T-helper 2 cell treated with Interferon-gamma antibody and Interleukin-4, amounts not matched to agents 5 μg/mL and 100 μg/mL, for 36 hours (primary cell): ENCODE results near the gene KLHL29.

ENCODE experiments used
- DNase-seq: peaks from one replicate; pipeline ENCODE4 v3.0.0; 2021; ENCODE audit warnings: low spot score
- H3K27ac Mint-ChIP-seq: one replicate; pipeline ENCODE4 v1.8.0; 2021; ENCODE audit warnings: mild to moderate bottlenecking, mixed read lengths
- H3K27me3 Mint-ChIP-seq: one replicate; pipeline ENCODE4 v1.8.0; 2021; ENCODE audit warnings: low read depth, mixed read lengths
- H3K36me3 Mint-ChIP-seq: one replicate; pipeline ENCODE4 v1.8.0; 2021; ENCODE audit warnings: low read depth, mixed read lengths
- H3K4me1 Mint-ChIP-seq: one replicate; pipeline ENCODE4 v1.8.0; 2021; ENCODE audit warnings: low read depth, mixed read lengths
- H3K4me3 Mint-ChIP-seq: one replicate; pipeline ENCODE4 v1.8.0; 2022; ENCODE audit warnings: mild to moderate bottlenecking, moderate library complexity, mixed read lengths
- H3K9me3 Mint-ChIP-seq: one replicate; pipeline ENCODE4 v1.8.0; 2021; ENCODE audit warnings: mixed read lengths

Gene KLHL29

DNA sequence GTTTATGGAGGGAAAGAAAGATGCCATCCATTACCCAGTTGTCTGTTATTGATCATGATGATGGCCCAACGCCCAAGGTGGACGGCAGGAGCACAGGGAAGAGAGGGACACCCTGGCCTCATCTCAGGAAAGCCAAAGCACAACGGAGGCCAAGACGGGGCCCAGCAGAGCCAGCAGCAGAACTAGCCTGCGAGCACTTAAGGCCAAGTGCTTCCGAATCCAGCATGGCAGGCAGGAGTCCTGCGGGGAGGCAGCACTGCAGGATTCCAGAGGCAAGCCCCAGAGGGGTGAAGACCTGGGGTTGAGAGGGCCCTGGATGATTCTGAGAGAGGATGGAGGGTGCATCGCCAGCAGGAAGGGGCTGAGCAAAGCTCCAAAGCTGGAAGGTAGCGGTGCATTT lies 28.3 kb upstream of the KLHL29 start:
- H3K36me3 Mint-ChIP-seq = no peaks in the 10 kb centered on the region
- H3K27ac Mint-ChIP-seq = no peak overlapping the region
- no peaks in the 10 kb centered on the region for H3K4me1 Mint-ChIP-seq
- no peak for DNase-seq
- no peaks in the 10 kb centered on the region for H3K9me3 Mint-ChIP-seq
- no peak overlapping the region for H3K4me3 Mint-ChIP-seq
- peaks cover 15% of the 10 kb centered on the region for H3K27me3 Mint-ChIP-seq

DNA sequence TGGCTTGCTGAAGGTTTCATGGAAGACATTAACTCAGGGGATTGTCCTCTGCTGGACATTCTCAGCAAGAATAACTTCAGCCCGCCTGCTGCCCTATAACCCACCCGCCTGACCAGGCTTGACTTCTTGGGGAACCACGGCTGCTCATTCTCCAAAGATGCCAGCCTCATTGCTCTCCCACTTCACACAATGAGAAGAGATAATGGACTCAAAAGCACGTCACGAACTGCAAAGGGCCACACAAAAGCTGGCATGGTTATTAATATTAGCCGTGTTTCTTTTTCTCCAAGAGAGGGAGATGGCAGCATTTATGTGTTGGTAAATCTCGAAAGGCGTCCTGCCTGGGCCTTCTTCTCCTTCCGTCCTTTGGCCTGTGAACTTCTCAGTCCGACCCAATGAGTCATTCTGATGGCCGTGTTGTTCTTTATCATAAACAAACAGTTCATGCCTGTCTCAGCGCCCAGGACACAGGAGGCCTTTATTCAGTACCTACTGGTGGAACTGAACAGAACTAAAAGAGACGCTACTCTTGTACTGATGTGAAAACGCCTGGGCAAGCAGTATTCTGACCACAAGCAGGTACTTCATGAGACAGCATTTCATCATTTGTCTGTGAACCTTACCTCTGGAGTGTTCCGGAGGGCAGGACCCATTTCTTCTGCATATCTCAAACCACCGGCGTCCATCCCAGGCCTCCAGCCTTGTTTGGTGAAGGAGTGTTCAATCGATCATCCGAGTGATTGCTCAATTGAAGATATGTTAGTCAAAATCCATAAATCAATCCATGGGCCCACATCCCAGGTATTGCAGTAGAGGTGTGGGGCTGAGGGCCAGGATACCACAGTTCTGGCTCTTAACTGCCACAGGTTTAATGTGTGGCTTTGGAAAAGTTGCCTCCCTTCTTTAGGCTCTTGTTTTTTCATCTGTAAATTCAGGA lies 25.1 kb upstream of the KLHL29 start:
- no peaks in the 10 kb centered on the region for H3K9me3 Mint-ChIP-seq
- no peak overlapping the region for H3K4me3 Mint-ChIP-seq
- H3K27ac Mint-ChIP-seq = no peak overlapping the region

DNA sequence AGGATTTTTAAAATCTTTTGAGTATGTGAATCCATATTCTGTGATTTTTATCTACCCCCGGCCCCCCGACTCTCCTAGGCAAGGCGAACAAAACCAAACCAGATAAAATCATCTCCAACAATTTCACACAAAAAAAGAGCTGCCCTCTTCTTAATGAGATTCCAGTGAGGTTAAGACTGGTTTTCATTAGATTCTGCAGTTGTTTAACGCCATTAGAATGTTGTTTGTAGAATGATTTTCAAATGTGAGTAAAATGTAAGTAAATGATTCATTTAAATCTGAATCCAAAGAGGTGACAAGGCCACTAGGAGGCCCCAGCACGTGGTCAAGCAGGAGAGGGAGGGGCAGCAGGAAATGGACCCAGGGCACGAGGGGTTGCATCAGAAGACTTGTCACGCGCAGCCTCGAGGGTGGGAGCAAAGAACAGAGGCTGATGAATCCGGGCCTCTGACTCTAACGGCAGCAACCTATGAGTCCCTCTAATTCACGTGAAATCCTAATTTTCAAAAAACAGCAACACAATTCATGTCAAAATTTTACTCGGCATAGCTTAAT lies 24.3 kb upstream of the KLHL29 start:
- H3K36me3 Mint-ChIP-seq = no peaks in the 10 kb centered on the region
- no peak for DNase-seq
- no peaks in the 10 kb centered on the region for H3K9me3 Mint-ChIP-seq
- no peaks in the 10 kb centered on the region for H3K4me1 Mint-ChIP-seq
- H3K27ac Mint-ChIP-seq = no peak overlapping the region
- no peak overlapping the region for H3K4me3 Mint-ChIP-seq
- peaks cover 26% of the 10 kb centered on the region for H3K27me3 Mint-ChIP-seq

More for the DNA sequence above, 25.1 kb upstream of the KLHL29 start:
- H3K36me3 Mint-ChIP-seq = no peaks in the 10 kb centered on the region
- peaks cover 20% of the 10 kb centered on the region for H3K27me3 Mint-ChIP-seq
- no peaks in the 10 kb centered on the region for H3K4me1 Mint-ChIP-seq
- DNase-seq = no peak

DNA sequence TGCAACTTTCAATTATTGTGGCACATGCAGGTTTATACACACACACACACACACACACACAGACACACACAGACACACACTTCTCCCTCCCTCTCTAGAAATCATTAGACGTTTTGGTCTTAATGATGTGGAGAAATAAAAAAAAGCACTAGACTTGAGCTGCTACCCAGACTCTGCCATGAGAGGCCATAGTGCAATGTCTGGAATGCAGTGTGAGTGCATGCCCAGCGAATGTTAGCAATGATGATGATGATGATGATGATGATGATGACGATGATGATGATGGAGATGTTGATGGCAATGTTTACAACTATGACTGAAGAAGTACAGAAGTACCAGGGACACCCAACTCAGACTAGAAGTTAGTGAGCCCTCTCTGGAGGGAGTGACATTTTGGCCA lies 23.8 kb upstream of the KLHL29 start:
- DNase-seq = no peak
- Mint-ChIP-seq H3K4me1 (no peaks in the 10 kb centered on the region), H3K36me3 (no peaks in the 10 kb centered on the region), H3K9me3 (no peaks in the 10 kb centered on the region), H3K4me3 (no peak overlapping the region), H3K27me3 (peaks cover 27% of the 10 kb centered on the region), H3K27ac (no peak overlapping the region)

DNA sequence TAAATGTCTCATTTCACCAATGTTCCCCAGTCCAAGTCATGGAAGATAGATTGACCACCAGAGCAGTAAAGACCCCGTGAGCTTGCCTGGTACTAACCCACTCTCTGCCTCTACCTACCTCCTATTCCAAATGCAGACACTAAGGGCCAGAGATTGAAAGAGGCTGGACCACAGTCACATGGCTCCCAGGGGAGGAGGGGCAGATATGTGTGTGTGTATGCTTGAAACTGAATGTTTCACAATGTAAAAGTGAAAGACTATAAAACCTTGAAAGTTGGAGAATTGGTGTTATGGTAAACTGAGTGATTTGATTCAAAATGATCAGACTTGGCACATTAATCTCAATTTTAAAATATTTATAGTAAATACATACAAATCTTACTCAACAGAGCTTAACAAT lies 21.7 kb upstream of the KLHL29 start:
- Mint-ChIP-seq H3K36me3 (no peaks in the 10 kb centered on the region), H3K27me3 (peaks cover 33% of the 10 kb centered on the region), H3K9me3 (no peaks in the 10 kb centered on the region), H3K27ac (no peak overlapping the region), H3K4me3 (no peak overlapping the region), H3K4me1 (no peaks in the 10 kb centered on the region)
- DNase-seq = no peak

DNA sequence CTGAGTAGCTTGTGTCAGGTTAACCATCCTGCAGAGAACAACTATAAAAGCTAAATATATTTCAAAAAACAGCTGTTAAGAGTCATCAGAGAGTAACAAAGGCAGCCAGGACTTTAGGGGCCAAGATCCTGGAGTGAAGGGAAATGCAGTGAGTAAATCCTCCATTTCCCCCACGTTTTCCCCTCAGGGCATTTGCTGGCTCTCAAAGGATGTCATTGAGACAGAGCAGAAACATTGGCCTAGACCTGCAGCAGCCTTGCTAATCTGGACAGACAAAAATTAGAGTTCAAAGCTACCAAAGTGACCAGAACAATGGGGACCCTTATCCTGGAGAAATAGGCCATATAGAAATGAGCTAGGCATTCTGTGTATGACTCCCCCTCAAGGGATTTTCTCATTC lies 21.1 kb upstream of the KLHL29 start:
- no peaks in the 10 kb centered on the region for H3K4me1 Mint-ChIP-seq
- H3K27me3 Mint-ChIP-seq = peaks cover 33% of the 10 kb centered on the region
- H3K4me3 Mint-ChIP-seq = no peak overlapping the region
- no peaks in the 10 kb centered on the region for H3K36me3 Mint-ChIP-seq
- DNase-seq = no peak
- H3K9me3 Mint-ChIP-seq = no peaks in the 10 kb centered on the region
- H3K27ac Mint-ChIP-seq = no peak overlapping the region

DNA sequence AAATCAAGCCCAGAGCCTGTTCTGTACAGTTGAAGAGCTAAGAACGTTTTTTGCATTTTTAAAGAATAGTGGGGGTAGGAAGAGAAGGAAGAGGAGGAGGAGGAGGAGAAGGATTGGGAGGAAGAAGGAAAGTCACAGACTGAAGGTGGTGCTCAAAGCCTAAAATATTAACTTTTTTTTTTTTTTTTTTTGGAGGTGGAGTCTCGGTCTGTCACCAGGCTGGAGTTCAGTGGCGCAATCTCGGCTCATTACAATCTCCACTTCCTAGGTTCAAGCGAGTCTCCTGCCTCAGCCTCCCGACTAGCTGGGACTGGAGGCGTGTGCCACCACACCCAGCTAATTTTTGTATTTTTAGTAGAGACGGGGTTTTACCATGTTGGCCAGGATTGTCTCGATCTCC lies 18.3 kb upstream of the KLHL29 start:
- H3K4me1 Mint-ChIP-seq = no peaks in the 10 kb centered on the region
- H3K27me3 Mint-ChIP-seq = peaks cover 39% of the 10 kb centered on the region
- no peak overlapping the region for H3K27ac Mint-ChIP-seq
- no peak for DNase-seq
- H3K36me3 Mint-ChIP-seq = no peaks in the 10 kb centered on the region
- no peak overlapping the region for H3K4me3 Mint-ChIP-seq
- H3K9me3 Mint-ChIP-seq = no peaks in the 10 kb centered on the region

DNA sequence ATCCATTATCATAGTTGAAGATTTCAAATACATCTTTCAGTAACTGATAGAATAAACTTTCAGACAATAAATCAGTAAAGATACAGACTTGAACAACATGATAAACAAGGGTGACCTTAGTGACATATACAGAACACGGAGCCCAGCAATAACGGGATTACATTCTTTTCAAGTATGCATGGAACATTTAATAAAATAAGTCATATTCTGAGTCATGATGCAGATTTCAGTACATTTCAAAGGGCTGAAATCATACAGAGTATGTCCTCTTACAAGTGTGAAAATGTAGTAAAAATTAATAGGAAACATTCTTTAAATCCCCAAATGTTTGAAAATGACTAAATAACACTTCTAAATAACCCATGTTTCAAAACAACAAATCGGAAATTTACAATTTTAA lies 17.2 kb upstream of the KLHL29 start:
- peaks cover 36% of the 10 kb centered on the region for H3K27me3 Mint-ChIP-seq
- H3K9me3 Mint-ChIP-seq = no peaks in the 10 kb centered on the region
- no peak overlapping the region for H3K4me3 Mint-ChIP-seq
- no peak for DNase-seq
- H3K36me3 Mint-ChIP-seq = no peaks in the 10 kb centered on the region
- no peak overlapping the region for H3K27ac Mint-ChIP-seq
- no peaks in the 10 kb centered on the region for H3K4me1 Mint-ChIP-seq

DNA sequence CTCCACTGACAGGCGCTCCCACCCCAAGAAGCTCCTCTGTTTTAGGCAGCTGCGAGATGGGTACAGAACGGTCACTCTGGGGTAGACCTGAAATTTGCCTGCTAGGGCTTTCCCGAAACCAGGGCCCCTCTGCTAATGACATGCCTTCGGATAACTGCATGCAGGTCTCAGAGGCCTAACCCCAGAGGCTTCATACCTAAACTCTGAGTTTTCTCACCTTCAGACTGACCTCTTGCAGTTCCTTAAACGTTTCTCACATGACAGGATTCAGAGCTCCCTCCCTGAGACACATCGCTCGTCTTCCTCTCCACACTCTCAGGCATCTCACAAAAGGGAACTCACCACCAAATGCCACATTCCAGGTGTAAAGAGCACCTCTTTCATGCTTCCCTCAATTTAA lies 11.3 kb upstream of the KLHL29 start:
- DNase-seq = no peak
- H3K9me3 Mint-ChIP-seq = no peaks in the 10 kb centered on the region
- no peak overlapping the region for H3K27ac Mint-ChIP-seq
- H3K4me3 Mint-ChIP-seq = no peak overlapping the region
- H3K36me3 Mint-ChIP-seq = no peaks in the 10 kb centered on the region
- no peaks in the 10 kb centered on the region for H3K4me1 Mint-ChIP-seq
- peaks cover 33% of the 10 kb centered on the region for H3K27me3 Mint-ChIP-seq

DNA sequence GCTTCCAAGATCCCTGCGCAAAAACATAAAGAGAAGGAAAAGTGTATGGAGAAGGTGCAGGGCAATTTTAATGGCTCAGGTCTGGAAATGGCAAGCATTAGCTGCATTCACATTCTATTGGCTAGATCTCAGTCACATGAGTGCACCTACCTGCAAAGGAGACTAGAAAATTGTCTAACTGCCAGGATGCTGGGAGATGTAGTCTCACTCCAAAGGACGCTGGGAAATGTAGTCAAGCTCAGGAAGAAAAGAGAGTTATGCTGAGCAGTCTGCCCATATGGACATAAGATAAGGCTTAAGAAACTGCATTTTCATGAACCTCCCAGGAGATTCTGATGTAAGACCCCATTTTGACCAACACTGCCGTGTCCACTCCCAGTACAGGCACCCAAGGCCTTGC lies 9.5 kb upstream of the KLHL29 start:
- H3K27ac Mint-ChIP-seq = no peak overlapping the region
- H3K4me3 Mint-ChIP-seq = no peak overlapping the region
- peaks cover 32% of the 10 kb centered on the region for H3K27me3 Mint-ChIP-seq
- H3K4me1 Mint-ChIP-seq = peaks cover 4% of the 10 kb centered on the region
- no peaks in the 10 kb centered on the region for H3K36me3 Mint-ChIP-seq
- DNase-seq = no peak
- H3K9me3 Mint-ChIP-seq = no peaks in the 10 kb centered on the region

DNA sequence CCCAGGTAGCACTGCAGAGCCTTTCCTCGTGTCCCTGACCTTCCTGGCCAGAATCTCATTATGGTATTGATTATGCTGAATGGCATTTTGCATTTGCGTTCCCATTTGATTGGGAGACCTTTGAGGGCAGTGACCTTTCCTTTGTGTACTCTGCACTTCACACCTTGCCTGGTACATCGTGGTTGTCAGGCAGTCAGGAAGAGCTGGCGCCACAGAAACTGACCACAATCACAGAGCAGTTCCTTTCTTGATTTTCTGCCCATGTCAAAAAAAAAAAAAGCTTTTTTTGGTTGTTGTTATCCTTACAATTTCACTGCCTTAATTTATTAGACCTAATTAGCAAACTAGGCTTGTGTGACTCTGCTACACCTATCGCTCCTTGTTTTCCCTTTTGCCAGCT lies 8.9 kb upstream of the KLHL29 start:
- Mint-ChIP-seq H3K36me3 (no peaks in the 10 kb centered on the region), H3K4me1 (peaks cover 10% of the 10 kb centered on the region), H3K27me3 (peaks cover 38% of the 10 kb centered on the region), H3K4me3 (no peak overlapping the region), H3K9me3 (no peaks in the 10 kb centered on the region), H3K27ac (no peak overlapping the region)
- no peak for DNase-seq

DNA sequence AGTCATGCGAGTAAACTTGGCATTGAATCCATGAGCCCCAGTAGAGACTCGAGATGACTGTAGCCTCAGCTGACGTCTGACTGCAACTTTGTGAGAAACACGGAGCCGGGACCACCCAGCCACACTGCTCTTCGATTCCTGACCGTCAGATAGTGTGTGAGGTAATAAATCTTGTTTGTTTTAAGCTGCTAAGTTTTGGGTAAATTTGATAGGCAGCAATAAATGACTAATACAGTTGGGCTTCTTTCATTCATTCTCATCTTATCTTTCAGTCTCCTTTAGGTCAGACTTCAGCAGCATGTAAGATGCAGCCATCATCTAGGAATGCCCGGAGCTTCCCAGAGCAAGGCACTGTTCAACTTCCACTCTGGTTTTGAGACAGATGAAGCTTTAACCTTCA lies 8.0 kb upstream of the KLHL29 start:
- DNase-seq = no peak
- H3K36me3 Mint-ChIP-seq = no peaks in the 10 kb centered on the region
- H3K4me3 Mint-ChIP-seq = no peak overlapping the region
- H3K27me3 Mint-ChIP-seq = peaks cover 43% of the 10 kb centered on the region
- no peaks in the 10 kb centered on the region for H3K9me3 Mint-ChIP-seq
- peaks cover 15% of the 10 kb centered on the region for H3K4me1 Mint-ChIP-seq
- H3K27ac Mint-ChIP-seq = no peak overlapping the region

DNA sequence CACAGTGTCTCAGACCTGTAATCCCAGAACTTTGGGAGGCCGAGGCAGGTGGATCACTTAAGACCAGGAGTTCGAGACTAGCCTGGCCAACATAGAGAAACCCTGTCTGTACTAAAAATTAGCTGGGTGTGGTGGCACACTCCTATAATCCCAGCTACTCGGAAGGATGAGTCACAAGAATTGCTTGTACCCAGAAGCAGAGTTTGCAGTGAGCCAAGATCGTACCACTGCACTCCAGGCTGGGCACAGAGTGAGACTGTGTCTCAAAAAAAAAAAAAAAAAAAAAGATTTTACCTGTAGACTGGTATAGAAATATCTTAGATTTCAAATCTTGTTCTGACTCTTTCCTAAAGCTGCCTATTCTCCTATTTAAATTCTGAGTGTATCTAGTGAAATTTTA lies 7.2 kb upstream of the KLHL29 start:
- Mint-ChIP-seq H3K27ac (no peak overlapping the region), H3K9me3 (no peaks in the 10 kb centered on the region), H3K4me3 (no peak overlapping the region), H3K36me3 (no peaks in the 10 kb centered on the region), H3K27me3 (peaks cover 51% of the 10 kb centered on the region), H3K4me1 (peaks cover 15% of the 10 kb centered on the region)
- no peak for DNase-seq

DNA sequence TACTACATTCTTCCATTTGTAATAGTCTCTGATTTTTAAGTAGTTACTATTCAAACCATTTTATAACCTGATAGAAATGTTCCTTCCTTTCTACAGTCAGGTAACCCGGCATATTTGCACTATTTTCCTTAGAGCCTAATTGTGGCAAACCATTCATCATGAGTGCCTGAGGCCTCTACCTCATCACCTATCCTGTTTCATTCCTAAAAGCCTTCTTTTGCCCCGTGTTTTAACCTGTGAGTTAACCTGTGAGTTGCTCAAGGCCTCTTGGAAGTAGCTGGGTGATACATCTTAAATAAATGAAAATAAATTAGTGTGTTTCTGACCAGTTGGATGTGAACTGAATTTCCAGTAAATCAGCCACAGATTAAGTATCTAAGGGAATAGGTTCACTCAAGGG lies 6.5 kb upstream of the KLHL29 start:
- Mint-ChIP-seq H3K27me3 (peaks cover 58% of the 10 kb centered on the region), H3K9me3 (no peaks in the 10 kb centered on the region), H3K27ac (no peak overlapping the region), H3K4me1 (peaks cover 15% of the 10 kb centered on the region), H3K36me3 (no peaks in the 10 kb centered on the region), H3K4me3 (no peak overlapping the region)
- no peak for DNase-seq
